B cell (primary cell): ENCODE measurements around the gene KRTAP4-6. TPM values are rescaled to one million over a fixed set of nuclear protein-coding genes. Genes with fewer than 3 reads are reported as not detected.
"Not testable (repeated sequence)": the region's sequence is repeated elsewhere in the genome, so short reads cannot be mapped to it uniquely, and the experiment has no call there.

Source experiments
- ATAC-seq: fragments of 200-7000 bp; cut with Tn5 transposase; one replicate; pipeline ENCODE4 v1.10.0; 2021; ENCODE audit warnings: low read depth, mild to moderate bottlenecking, moderate number of reproducible peaks, moderate library complexity
- CTCF ChIA-PET: fragments of 350-600 bp; sonication (Branson Sonifier 250); formaldehyde crosslinking; loops from one replicate; lab custom pipeline; 2021; ENCODE audit warnings: antibody characterized with exemption, inconsistent platforms; lab: Charles Lee
- POLR2A ChIA-PET: fragments of 350-600 bp; sonication (Branson Sonifier 250); formaldehyde crosslinking; loops from one replicate; lab custom pipeline; 2021; ENCODE audit warnings: antibody characterized with exemption; lab: Charles Lee
- DNase-seq: peaks from one replicate; pipeline ENCODE4 v3.0.0; 2013
- H2AFZ ChIP-seq: 2 replicates; pipeline ENCODE4 v1.6.1; 2012; ENCODE audit warnings: mild to moderate bottlenecking, low read depth, low read length; ENCODE audit not compliant: insufficient read depth, poor library complexity, severe bottlenecking
- H3K27ac ChIP-seq, 2 donors: 1 replicate in 1 of 2; 2 replicates in 1 of 2; pipeline ENCODE4 v1.5.1; 2012 to 2013; ENCODE audit warnings: low read length in 2 of 2, mild to moderate bottlenecking in 2 of 2, moderate library complexity in 1 of 2
- H3K27me3 ChIP-seq, 4 experiments: fragments of 200-600 bp in 1 of 4; sonication (generic) in 1 of 4; replicated peaks in 1 of 4; 1 replicate in 2 of 4; 2 replicates in 2 of 4; pipeline versions ENCODE4 v1.6.1 to v1.7.0; 2013 to 2016; ENCODE audit warnings: low read length in 3 of 4, mild to moderate bottlenecking in 2 of 4, mixed read lengths in 1 of 4, moderate library complexity in 1 of 4; ENCODE audit not compliant: insufficient read depth in 4 of 4, control insufficient read depth in 3 of 4; ENCODE audit errors: control extremely low read depth in 1 of 4
- H3K36me3 ChIP-seq, 2 experiments: replicated peaks in 1 of 2; 1 replicate in 1 of 2; 2 replicates in 1 of 2; pipeline versions ENCODE4 v1.6.1 to v1.7.1; 2013; ENCODE audit warnings: low read length in 1 of 2; ENCODE audit not compliant: insufficient read depth in 2 of 2, control insufficient read depth in 1 of 2; ENCODE audit errors: control extremely low read depth in 1 of 2, extremely low read depth in 1 of 2
- H3K4me1 ChIP-seq, 2 donors: fragments of 200-600 bp in 1 of 2; sonication (generic) in 1 of 2; 1 replicate in 1 of 2; 2 replicates in 1 of 2; pipeline versions ENCODE4 v1.5.1 to v1.6.1; 2013 to 2017; ENCODE audit warnings: low read length in 2 of 2; ENCODE audit not compliant: control insufficient read depth in 2 of 2, insufficient read depth in 2 of 2
- H3K4me2 ChIP-seq: replicated peaks from 2 replicates; pipeline ENCODE3; 2012; ENCODE audit warnings: mild to moderate bottlenecking, low read depth, low read length; ENCODE audit not compliant: poor library complexity, severe bottlenecking
- H3K4me3 ChIP-seq, 5 experiments: fragments of 200-600 bp in 1 of 5; sonication (generic) in 1 of 5; 1 replicate in 3 of 5; 2 replicates in 2 of 5; pipeline versions ENCODE4 v1.5.1 to v1.7.0; 2011 to 2016; ENCODE audit warnings: low read length in 4 of 5, mild to moderate bottlenecking in 4 of 5, low read depth in 2 of 5, control low read depth in 1 of 5, moderate library complexity in 1 of 5; ENCODE audit not compliant: insufficient read depth in 1 of 5; ENCODE audit errors: control extremely low read depth in 1 of 5, extremely low read depth in 1 of 5
- H3K79me2 ChIP-seq: fragments of 200-600 bp; sonication (generic); one replicate; pipeline ENCODE4 v1.6.0; 2016; ENCODE audit warnings: low read length; ENCODE audit not compliant: control insufficient read depth, insufficient read depth
- H3K9ac ChIP-seq: fragments of 200-600 bp; sonication (generic); 2 replicates; pipeline ENCODE4 v1.6.1; 2017; ENCODE audit warnings: mild to moderate bottlenecking, low read length, moderate library complexity
- H3K9me3 ChIP-seq, 3 donors: one replicate each; pipeline versions ENCODE4 v1.6.1 to v1.7.1; 2013; ENCODE audit warnings: low read length in 2 of 3; ENCODE audit not compliant: control insufficient read depth in 2 of 3, insufficient read depth in 1 of 3; ENCODE audit errors: control extremely low read depth in 1 of 3
- H4K20me1 ChIP-seq: 2 replicates; pipeline ENCODE4 v1.6.0; 2012; ENCODE audit warnings: mild to moderate bottlenecking, low read length; ENCODE audit not compliant: insufficient read depth, control insufficient read depth, poor library complexity, severe bottlenecking
- H3K27ac Mint-ChIP-seq: one replicate; pipeline ENCODE4 v1.8.0; 2021; ENCODE audit warnings: mixed read lengths
- H3K27me3 Mint-ChIP-seq: one replicate; pipeline ENCODE4 v1.8.0; 2021; ENCODE audit warnings: mixed read lengths
- H3K4me1 Mint-ChIP-seq: one replicate; pipeline ENCODE4 v1.8.0; 2021; ENCODE audit warnings: mixed read lengths
- H3K4me3 Mint-ChIP-seq: one replicate; pipeline ENCODE4 v1.8.0; 2021; ENCODE audit warnings: mixed read lengths
- H3K9me3 Mint-ChIP-seq: one replicate; pipeline ENCODE4 v1.8.0; 2022; ENCODE audit warnings: mixed read lengths; ENCODE audit not compliant: insufficient read depth
- EZH2 ChIP-seq: IDR thresholded peaks from 2 replicates; pipeline ENCODE4 v1.6.1; 2012; ENCODE audit warnings: borderline replicate concordance, low read depth, mild to moderate bottlenecking, moderate library complexity, low read length; ENCODE audit not compliant: insufficient read depth, poor library complexity, severe bottlenecking
- WGBS: methylation state at CpG from one replicate; pipeline ENCODE4 v1.1.5; 2013; ENCODE audit warnings: missing lambda C conversion rate; ENCODE audit not compliant: insufficient coverage; 5-methylcytosine and 5-hydroxymethylcytosine counted together
- intact Hi-C: fragments of 100-400 bp; cut with micrococcal nuclease; formaldehyde crosslinking; loops from one replicate; pipeline ENCODE4 v1.10.0; 2022
- polyA plus RNA-seq: library from polyadenylated mRNA; depleted of rRNA; stranded (reverse); fragments of >200 nt; gene quantifications from 2 replicates; pipeline ENCODE4 v1.2.3, GENCODE V29; 2012
- total RNA-seq, 2 donors: library from RNA; stranded (reverse); fragments of 120-200 nt in 1 of 2; gene quantifications; 1 replicate in 1 of 2; 2 replicates in 1 of 2; pipeline versions ENCODE4 v1.2.3 to v1.2.4, GENCODE V29; 2013 to 2022
- TF ChIP-seq, protein P1 (sequence below): fragments of 200-600 bp; IDR thresholded peaks from one replicate; pipeline ENCODE4 v1.8.0; 2022; ENCODE audit warnings: antibody characterized with exemption, mild to moderate bottlenecking

The KRTAP4-6 gene
- total and polyA plus RNA-seq, 2 donors (not counting 1 experiment from before 2014, with no cell fraction given), result not detected

DNA sequence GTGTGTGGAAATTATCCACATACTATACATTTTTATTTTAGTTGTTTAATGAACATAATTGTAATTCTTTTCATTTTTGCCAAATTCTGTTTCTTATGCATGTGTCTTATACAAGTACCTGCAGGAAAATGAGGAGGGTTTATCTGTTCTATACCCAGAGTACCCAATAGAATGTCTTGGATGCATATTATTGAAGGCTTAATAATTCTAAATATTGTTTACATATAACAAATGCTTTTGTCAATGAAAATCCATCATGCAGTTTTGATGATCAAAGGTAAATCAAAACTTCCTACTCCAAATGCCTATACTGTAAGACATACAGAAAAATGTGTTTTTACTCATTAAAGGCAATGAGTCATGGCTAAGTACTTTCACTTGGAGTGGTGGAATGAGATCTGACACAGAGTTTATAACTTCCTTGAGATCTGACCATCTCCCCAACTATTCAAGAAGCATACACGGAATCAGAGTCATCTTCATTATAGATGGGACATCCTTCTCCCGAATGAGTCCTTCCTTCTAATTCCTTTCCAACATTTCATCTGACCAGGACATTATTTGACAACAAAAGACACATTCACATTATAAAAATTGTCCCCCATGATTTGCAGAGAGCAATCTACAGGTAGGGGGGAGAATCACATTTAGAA, 35.8 kb downstream of the KRTAP4-6 start:
- H4K20me1 ChIP-seq, DNase-seq, H3K27ac Mint-ChIP-seq, intact Hi-C loops, POLR2A ChIA-PET, H3K9me3 ChIP-seq, CTCF ChIA-PET, H3K27ac ChIP-seq, H3K4me3 Mint-ChIP-seq, H3K9me3 Mint-ChIP-seq, H2AFZ ChIP-seq, H3K4me2 ChIP-seq, ATAC-seq, H3K4me3 ChIP-seq, H3K79me2 ChIP-seq, H3K9ac ChIP-seq, H3K27me3 ChIP-seq, H3K36me3 ChIP-seq: not testable (repeated sequence)
- peaks cover 33% of the 10 kb centered on the region for H3K27me3 Mint-ChIP-seq
- no CpG with 5 or more reads among the region's 2 CpGs for WGBS
- H3K4me1 Mint-ChIP-seq, result peaks cover 20% of the 10 kb centered on the region
- H3K4me1 ChIP-seq, result peaks cover 18 to 26% of the 10 kb centered on the region in 2 donors

DNA sequence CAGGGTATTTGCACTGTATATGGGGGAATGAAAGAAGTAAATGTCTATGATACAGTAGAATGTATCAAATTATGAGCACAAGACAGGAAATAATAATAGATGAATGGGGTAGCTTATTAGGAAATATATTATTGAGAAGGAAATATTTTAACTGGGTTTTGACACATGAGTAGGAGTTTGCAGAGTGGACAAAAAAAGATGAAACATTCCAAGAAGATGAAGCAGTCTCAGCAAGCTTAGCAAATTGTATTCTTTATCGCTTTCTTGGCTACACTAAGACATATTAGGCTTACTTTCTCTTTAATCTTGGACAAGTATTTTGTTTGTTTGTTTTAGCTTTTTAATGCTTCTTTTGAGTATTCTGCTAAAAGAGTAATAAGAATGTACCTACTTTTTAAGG, 36.4 kb downstream of the KRTAP4-6 start:
- H3K9me3 Mint-ChIP-seq, result no peaks in the 10 kb centered on the region
- CTCF ChIA-PET, result no interaction called here

More for the DNA sequence above, 36.4 kb downstream of the KRTAP4-6 start:
- Histone ChIP-seq H3K4me3 (no peak overlapping the region), H2AFZ (no peak overlapping the region), H3K27me3 (no peaks in the 10 kb centered on the region), H3K4me1 (peaks cover 18 to 24% of the 10 kb centered on the region in 2 donors), H4K20me1 (no peaks in the 10 kb centered on the region), H3K27ac (no peak overlapping the region), H3K9ac (no peak overlapping the region), H3K4me2 (no peak overlapping the region), H3K36me3 (no peaks in the 10 kb centered on the region), H3K9me3 (peaks cover 0 to 4% (median 0%) of the 10 kb centered on the region in 3 donors), H3K79me2 (peaks cover 4% of the 10 kb centered on the region)
- POLR2A ChIA-PET, result no interaction called here
- intact Hi-C loops, result no loop called here
- H3K27me3 Mint-ChIP-seq, result peaks cover 34% of the 10 kb centered on the region
- no CpG with 5 or more reads among the region's 1 CpG for WGBS
- no peak overlapping the region for H3K4me3 Mint-ChIP-seq
- no peak for ATAC-seq
- H3K4me1 Mint-ChIP-seq, result peaks cover 17% of the 10 kb centered on the region
- DNase-seq, result no peak
- TF ChIP-seq EZH2, result no peak
- TF ChIP-seq, protein P1, sequence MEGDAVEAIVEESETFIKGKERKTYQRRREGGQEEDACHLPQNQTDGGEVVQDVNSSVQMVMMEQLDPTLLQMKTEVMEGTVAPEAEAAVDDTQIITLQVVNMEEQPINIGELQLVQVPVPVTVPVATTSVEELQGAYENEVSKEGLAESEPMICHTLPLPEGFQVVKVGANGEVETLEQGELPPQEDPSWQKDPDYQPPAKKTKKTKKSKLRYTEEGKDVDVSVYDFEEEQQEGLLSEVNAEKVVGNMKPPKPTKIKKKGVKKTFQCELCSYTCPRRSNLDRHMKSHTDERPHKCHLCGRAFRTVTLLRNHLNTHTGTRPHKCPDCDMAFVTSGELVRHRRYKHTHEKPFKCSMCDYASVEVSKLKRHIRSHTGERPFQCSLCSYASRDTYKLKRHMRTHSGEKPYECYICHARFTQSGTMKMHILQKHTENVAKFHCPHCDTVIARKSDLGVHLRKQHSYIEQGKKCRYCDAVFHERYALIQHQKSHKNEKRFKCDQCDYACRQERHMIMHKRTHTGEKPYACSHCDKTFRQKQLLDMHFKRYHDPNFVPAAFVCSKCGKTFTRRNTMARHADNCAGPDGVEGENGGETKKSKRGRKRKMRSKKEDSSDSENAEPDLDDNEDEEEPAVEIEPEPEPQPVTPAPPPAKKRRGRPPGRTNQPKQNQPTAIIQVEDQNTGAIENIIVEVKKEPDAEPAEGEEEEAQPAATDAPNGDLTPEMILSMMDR, result no peak
- no peak overlapping the region for H3K27ac Mint-ChIP-seq
